HFFc6 (cell line): ENCODE results near the gene GRID2IP. TPM values are rescaled to one million over a fixed set of nuclear protein-coding genes. Genes with fewer than 3 reads are reported as not detected.

Source experiments
- DNase-seq: peaks from one replicate; pipeline ENCODE4 v3.0.0-alpha.2; 2018
- H3K27ac Mint-ChIP-seq: 2 replicates; pipeline ENCODE4 v1.8.0; 2020; ENCODE audit warnings: mild to moderate bottlenecking, mixed read lengths
- H3K27me3 Mint-ChIP-seq: 2 replicates; pipeline ENCODE4 v1.8.0; 2021; ENCODE audit warnings: mild to moderate bottlenecking, moderate library complexity, mixed read lengths; ENCODE audit not compliant: insufficient read depth
- H3K36me3 Mint-ChIP-seq: 2 replicates; pipeline ENCODE4 v1.8.0; 2021; ENCODE audit warnings: low read depth, mixed read lengths
- H3K4me1 Mint-ChIP-seq: 2 replicates; pipeline ENCODE4 v1.8.0; 2020; ENCODE audit warnings: low read depth, mixed read lengths
- H3K4me3 Mint-ChIP-seq: 2 replicates; pipeline ENCODE4 v1.8.0; 2020; ENCODE audit warnings: mild to moderate bottlenecking, moderate library complexity, mixed read lengths
- H3K9me3 Mint-ChIP-seq: 2 replicates; pipeline ENCODE4 v1.8.0; 2020; ENCODE audit warnings: mild to moderate bottlenecking, mixed read lengths
- CTCF ChIP-seq: fragments of 200-600 bp; sonication (generic); IDR thresholded peaks from 2 replicates; pipeline ENCODE4 v1.5.0; 2021; ENCODE audit warnings: antibody characterized with exemption, mild to moderate bottlenecking
- total RNA-seq, 6 experiments: library from RNA; stranded (reverse); fragmentation: NEBNext Ultra II Directional; extraction: Animal tissue kit (Norgen Biotek cat#: 25700); gene quantifications; 2 replicates in 1 of 6; 3 replicates in 5 of 6; pipeline ENCODE4 v1.2.3, GENCODE V29; 2021

Gene GRID2IP
- total RNA-seq, 6 experiments from 2014 or later = not detected

- no peak for DNase-seq
- Mint-ChIP-seq H3K27me3 (peaks cover 16% of the 10 kb centered on the region), H3K9me3 (no peaks in the 10 kb centered on the region), H3K36me3 (no peaks in the 10 kb centered on the region), H3K4me1 (no peaks in the 10 kb centered on the region), H3K4me3 (no peak overlapping the region), H3K27ac (no peak overlapping the region)
- no peak for TF ChIP-seq CTCF
Observed at GRCh38 chr7:6501586-6502564, 49.4 kb downstream of the GRID2IP start.

- no peak for TF ChIP-seq CTCF
- H3K4me3 Mint-ChIP-seq = no peak overlapping the region
- no peaks in the 10 kb centered on the region for H3K36me3 Mint-ChIP-seq
- DNase-seq = no peak
- H3K27ac Mint-ChIP-seq = no peak overlapping the region
- peaks cover 8% of the 10 kb centered on the region for H3K27me3 Mint-ChIP-seq
- H3K4me1 Mint-ChIP-seq = peaks cover 3% of the 10 kb centered on the region
- no peaks in the 10 kb centered on the region for H3K9me3 Mint-ChIP-seq
Observed at GRCh38 chr7:6500691-6501090, 50.6 kb downstream of the GRID2IP start.

- Mint-ChIP-seq H3K9me3 (no peaks in the 10 kb centered on the region; the same call in 1 of the 2 replicates), H3K4me3 (no peak overlapping the region), H3K27ac (no peak overlapping the region), H3K36me3 (no peaks in the 10 kb centered on the region), H3K27me3 (peaks cover 2% of the 10 kb centered on the region), H3K4me1 (peaks cover 7% of the 10 kb centered on the region)
- no peak for DNase-seq
- no peak for TF ChIP-seq CTCF
Observed at GRCh38 chr7:6497994-6498393, 53.3 kb downstream of the GRID2IP start.

- Mint-ChIP-seq H3K27me3 (peaks cover 2% of the 10 kb centered on the region), H3K36me3 (no peaks in the 10 kb centered on the region), H3K4me1 (peaks cover 7% of the 10 kb centered on the region), H3K27ac (no peak overlapping the region), H3K4me3 (no peak overlapping the region), H3K9me3 (peaks cover 3% of the 10 kb centered on the region; the same call in 1 of the 2 replicates)
- TF ChIP-seq CTCF = no peak
- DNase-seq = no peak
Observed at GRCh38 chr7:6497637-6497905, 53.7 kb downstream of the GRID2IP start.

GRCh38 chr7:6496842-6497636, 54.2 kb downstream of the GRID2IP start:
- Mint-ChIP-seq H3K9me3 (peaks cover 3% of the 10 kb centered on the region; the same call in 1 of the 2 replicates), H3K4me1 (peaks cover 7% of the 10 kb centered on the region), H3K36me3 (no peaks in the 10 kb centered on the region), H3K27me3 (peaks cover 6% of the 10 kb centered on the region), H3K27ac (no peak overlapping the region), H3K4me3 (no peak overlapping the region)
- TF ChIP-seq CTCF = no peak
- no peak for DNase-seq
